ENCODE data around the gene S100Z. TPM values are rescaled to one million over a fixed set of nuclear protein-coding genes. Genes with fewer than 3 reads are reported as not detected.
"Not testable (repeated sequence)": the region's sequence is repeated elsewhere in the genome, so short reads cannot be mapped to it uniquely, and the experiment has no call there.

Gene S100Z
- total and polyA plus RNA-seq, 5 experiments from 2014 or later: not detected

DNA sequence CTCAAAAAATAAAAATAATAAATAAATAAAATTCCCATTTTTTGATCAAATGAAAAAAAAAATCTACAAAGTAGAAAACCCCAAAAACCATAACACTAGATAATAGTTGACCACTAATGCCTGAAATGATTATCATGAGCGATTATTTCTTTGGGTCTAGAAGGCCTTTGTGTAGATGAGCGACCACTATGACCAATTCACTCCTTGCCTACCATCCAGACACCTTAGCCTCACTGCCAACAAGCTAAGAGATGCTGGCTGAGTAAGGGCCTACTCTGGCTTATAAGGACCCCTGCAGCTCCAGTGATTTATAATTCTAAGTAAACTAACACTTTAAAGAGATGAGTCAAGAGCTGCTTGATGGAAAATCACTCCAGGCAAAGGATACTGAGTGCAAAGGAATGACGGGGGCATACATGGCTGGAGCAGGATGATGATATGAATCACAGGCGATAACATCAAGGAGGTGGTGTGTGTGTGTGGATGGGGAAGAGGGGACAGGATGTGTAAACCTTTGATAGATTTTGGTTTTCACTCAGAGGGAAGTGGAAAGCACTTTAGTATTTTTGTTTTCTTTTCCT lies 35.7 kb upstream of the S100Z start:
- peaks cover 2 to 9% (median 6%) of the 10 kb centered on the region in 4 donors for H3K4me1 Mint-ChIP-seq
- no peak for ATAC-seq
- no peak for DNase-seq
- POLR2A ChIA-PET: no interaction called here
- H3K9me3 Mint-ChIP-seq: peaks cover 0 to 9% (median 0%) of the 10 kb centered on the region in 9 donors
- H3K4me3 Mint-ChIP-seq: no peak overlapping the region
- peaks cover 7 to 28% (median 14%) of the 10 kb centered on the region in 5 donors for H3K27me3 Mint-ChIP-seq
- peak overlapping the region in 1 of 10 donors; percentile 9 for H3K27ac Mint-ChIP-seq
- no peaks in the 10 kb centered on the region for H3K36me3 Mint-ChIP-seq

- Mint-ChIP-seq H3K36me3 (no peaks in the 10 kb centered on the region), H3K27ac (no peak overlapping the region), H3K4me1 (peaks cover 3 to 19% (median 17%) of the 10 kb centered on the region in 4 donors), H3K27me3 (peaks cover 7 to 29% (median 14%) of the 10 kb centered on the region in 5 donors), H3K9me3 (peaks cover 0 to 1% (median 0%) of the 10 kb centered on the region in 9 donors), H3K4me3 (peak overlapping the region in 1 of 10 donors; percentile 46)
- no peak for DNase-seq
- POLR2A ChIA-PET: no interaction called here
- ATAC-seq: no peak
Measured at GRCh38 chr5:76816110-76816831, 33.5 kb upstream of the S100Z start.

DNA sequence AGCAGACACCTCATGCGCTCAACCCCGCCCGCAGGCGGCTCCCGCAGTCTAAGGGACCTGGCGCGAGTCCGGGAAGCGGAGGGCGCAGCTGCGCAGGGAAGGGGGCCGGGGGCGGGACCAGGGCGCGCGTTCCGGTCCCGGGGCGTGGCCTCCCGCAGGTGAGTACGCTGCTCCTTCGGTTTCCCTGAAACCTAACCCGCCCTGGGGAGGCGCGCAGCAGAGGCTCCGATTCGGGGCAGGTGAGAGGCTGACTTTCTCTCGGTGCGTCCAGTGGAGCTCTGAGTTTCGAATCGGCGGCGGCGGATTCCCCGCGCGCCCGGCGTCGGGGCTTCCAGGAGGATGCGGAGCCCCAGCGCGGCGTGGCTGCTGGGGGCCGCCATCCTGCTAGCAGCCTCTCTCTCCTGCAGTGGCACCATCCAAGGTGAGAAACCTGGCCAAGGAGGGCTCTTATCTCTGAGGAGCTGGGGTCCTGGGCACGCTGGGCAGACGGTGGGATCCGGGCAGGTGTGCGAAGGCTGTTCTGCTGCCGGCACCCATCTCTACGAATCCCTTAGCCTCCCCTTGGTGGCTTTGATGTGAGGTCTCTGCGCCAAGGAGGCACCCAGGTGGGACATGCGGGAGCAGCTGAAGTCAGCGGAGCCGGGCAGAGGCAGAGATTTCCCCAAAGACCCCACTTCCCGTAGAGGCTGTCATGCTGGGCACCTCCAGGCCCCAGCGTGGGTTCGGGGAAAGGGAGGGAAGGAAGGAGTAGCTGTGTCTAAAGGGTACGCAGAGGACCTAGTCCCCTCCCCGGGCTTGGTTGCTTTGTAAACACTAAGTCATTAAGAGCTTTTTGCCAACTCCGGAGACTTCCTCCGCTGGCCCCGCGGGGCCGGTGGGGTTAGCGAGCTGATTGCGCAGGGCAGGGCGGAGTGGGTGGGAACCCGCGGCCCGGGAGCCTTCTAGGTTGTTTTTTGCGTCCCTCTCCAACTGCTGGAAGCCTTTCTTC lies 30.7 kb upstream of the S100Z start, which contains the start of gene F2RL1:
F2RL1 (plus strand) TSS at position 187 of the 988 bp plus-strand sequence; CDS start at position 340, 153 bp downstream.
- peaks cover 0 to 4% (median 0%) of the 10 kb centered on the region in 9 donors for H3K9me3 Mint-ChIP-seq
- DNase-seq (peak; percentile 9 to 70 (median 35)), ATAC-seq (peak; percentile 73 to 86)
- peaks cover 3 to 4% (median 3%) of the 10 kb centered on the region in 3 donors for H3K36me3 Mint-ChIP-seq
- peak within 1 kb of the TSS; percentile 83 to 91 (median 88) for H3K4me3 Mint-ChIP-seq
- peaks cover 7 to 31% (median 15%) of the 10 kb centered on the region in 5 donors for H3K27me3 Mint-ChIP-seq
- peak within 1 kb of the TSS in 7 of 10 donors; percentile 47 to 86 (median 71) for H3K27ac Mint-ChIP-seq
- H3K4me1 Mint-ChIP-seq: peaks cover 3 to 19% (median 18%) of the 10 kb centered on the region in 4 donors
- POLR2A ChIA-PET: interaction anchor here (0.5 to 1.0 kb wide), 2 partner anchors 211 to 577 kb away, joined by 3 to 4 read pairs; partner anchors contain the start of gene AGGF1

DNA sequence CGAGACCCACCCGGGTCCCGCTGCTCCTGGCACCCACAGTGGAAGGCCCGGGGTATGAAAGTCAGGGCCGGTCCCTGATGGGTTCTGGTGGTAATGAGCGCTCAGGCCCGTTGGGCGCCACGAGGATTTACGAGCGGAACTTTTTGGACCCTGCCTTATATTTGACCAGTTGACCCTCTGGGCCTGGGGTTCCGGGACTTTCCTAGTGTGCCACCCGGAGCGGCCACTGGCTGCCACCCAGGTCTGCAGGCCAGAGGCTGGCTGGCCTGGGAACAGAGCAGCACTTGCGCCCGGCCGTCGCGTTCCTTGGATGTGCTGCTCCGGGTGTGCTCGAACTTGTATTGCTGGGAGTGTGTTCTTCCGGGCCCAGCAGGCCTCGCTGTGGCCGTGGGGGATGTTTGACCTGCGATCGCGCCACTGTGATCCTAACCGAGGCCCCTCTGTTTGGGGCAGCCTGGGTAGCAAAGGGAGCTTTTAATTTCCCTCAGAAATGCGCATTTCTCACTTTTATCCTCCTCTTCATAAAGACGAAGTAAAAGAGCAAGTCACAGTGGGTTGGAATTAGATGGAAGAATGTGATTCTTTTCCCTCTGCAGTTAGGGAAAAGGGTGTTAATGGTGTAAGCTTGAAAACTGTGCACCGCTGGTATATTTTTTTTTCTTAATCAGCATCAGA lies 29.8 kb upstream of the S100Z start:
- H3K27me3 Mint-ChIP-seq: peaks cover 7 to 29% (median 14%) of the 10 kb centered on the region in 5 donors
- peak overlapping the region in 4 of 10 donors; percentile 44 to 72 (median 71) for H3K27ac Mint-ChIP-seq
- DNase-seq: no peak
- H3K4me3 Mint-ChIP-seq: peak overlapping the region; percentile 83 to 91 (median 88)
- H3K36me3 Mint-ChIP-seq: peaks cover 3 to 8% (median 5%) of the 10 kb centered on the region in 3 donors
- peaks cover 0 to 4% (median 0%) of the 10 kb centered on the region in 9 donors for H3K9me3 Mint-ChIP-seq
- POLR2A ChIA-PET: interaction anchor here (1.0 kb wide), 1 partner anchor 210 kb away, joined by 3 read pairs; the partner anchor contains the start of gene AGGF1
- H3K4me1 Mint-ChIP-seq: peaks cover 3 to 19% (median 18%) of the 10 kb centered on the region in 4 donors
- no peak for ATAC-seq

GRCh38 chr5:76820526-76820890 lies 29.3 kb upstream of the S100Z start:
- Mint-ChIP-seq H3K36me3 (peaks cover 3 to 8% (median 5%) of the 10 kb centered on the region in 3 donors), H3K9me3 (peaks cover 0 to 5% (median 0%) of the 10 kb centered on the region in 9 donors), H3K4me1 (peaks cover 3 to 19% (median 18%) of the 10 kb centered on the region in 4 donors), H3K27ac (peak overlapping the region in 3 of 10 donors; percentile 52 to 72 (median 71)), H3K27me3 (peaks cover 7 to 28% (median 10%) of the 10 kb centered on the region in 5 donors), H3K4me3 (peak overlapping the region; percentile 83 to 91 (median 88))
- POLR2A ChIA-PET: interaction anchor here (1.0 kb wide), 1 partner anchor 210 kb away, joined by 3 read pairs; the partner anchor contains the start of gene AGGF1
- DNase-seq: no peak
- ATAC-seq: no peak

DNA sequence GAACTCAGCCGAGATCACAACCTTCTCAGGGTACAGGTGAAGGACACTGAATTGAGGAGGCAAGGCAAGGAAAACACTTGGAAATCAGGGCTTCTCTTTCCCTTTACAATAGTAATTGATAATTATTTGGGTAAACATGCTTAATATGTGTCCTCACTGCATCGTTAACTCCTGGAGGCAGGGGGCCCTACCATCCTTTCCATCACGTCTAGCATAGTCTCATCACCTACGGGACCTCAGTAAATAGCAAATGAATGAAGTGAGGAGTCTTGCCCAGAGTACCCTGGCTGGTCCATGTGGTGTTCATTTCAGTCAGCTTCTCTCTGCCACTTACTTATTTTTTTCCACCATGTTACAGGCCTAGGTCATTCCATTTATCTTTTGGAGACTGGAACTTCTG lies 28.7 kb upstream of the S100Z start:
- H3K4me1 Mint-ChIP-seq: peaks cover 3 to 19% (median 18%) of the 10 kb centered on the region in 4 donors
- H3K36me3 Mint-ChIP-seq: peaks cover 3 to 8% (median 5%) of the 10 kb centered on the region in 3 donors
- H3K27me3 Mint-ChIP-seq: peaks cover 3 to 27% (median 7%) of the 10 kb centered on the region in 5 donors
- ATAC-seq: no peak
- peak overlapping the region in 8 of 10 donors; percentile 31 to 91 (median 87) for H3K4me3 Mint-ChIP-seq
- H3K27ac Mint-ChIP-seq: no peak overlapping the region
- peaks cover 0 to 6% (median 0%) of the 10 kb centered on the region in 9 donors for H3K9me3 Mint-ChIP-seq
- POLR2A ChIA-PET: interaction anchor here (0.7 kb wide), 1 partner anchor 126 kb away, joined by 5 read pairs; no protein-coding TSS in a partner anchor
- DNase-seq: no peak

DNA sequence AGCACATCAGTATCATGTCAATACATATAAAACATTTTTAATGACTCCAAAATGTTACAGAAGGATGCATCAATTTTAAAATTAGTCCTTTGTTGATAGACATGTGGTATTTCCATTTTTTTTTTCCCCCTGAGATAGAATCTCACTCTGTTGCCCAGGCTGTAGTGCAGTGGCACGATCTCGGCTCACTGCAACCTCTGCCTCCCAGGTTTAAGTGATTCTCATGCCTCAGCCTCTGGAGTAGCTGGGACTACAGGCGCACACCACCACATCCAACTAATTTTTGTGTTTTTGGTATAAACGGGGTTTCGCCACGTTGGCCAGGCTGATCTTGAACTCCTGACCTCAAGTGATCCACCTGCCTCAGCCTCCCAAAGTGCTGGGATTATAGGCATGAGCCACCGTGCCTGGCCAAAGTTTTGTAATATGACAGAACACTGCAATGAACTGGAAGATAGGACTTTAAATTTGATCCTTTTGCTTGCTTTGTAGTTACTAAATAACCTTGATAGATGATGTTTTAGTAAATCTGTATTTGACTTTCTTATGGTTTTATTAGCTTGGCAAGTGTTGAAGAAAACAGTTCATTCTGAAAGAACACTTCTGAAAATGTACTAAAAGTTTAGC lies 27.6 kb upstream of the S100Z start:
- not testable (repeated sequence) for DNase-seq, H3K4me3 Mint-ChIP-seq, ATAC-seq, H3K9me3 Mint-ChIP-seq, H3K36me3 Mint-ChIP-seq
- POLR2A ChIA-PET: interaction anchor here (0.7 kb wide), 1 partner anchor 127 kb away, joined by 5 read pairs; no protein-coding TSS in a partner anchor
- peaks cover 3 to 19% (median 18%) of the 10 kb centered on the region in 4 donors for H3K4me1 Mint-ChIP-seq
- peaks cover 0 to 18% (median 6%) of the 10 kb centered on the region in 5 donors for H3K27me3 Mint-ChIP-seq
- peak overlapping the region in 1 of 10 donors; percentile 9 for H3K27ac Mint-ChIP-seq

- H3K36me3 Mint-ChIP-seq, H3K4me3 Mint-ChIP-seq, POLR2A ChIA-PET, H3K27me3 Mint-ChIP-seq, ATAC-seq, H3K4me1 Mint-ChIP-seq, H3K9me3 Mint-ChIP-seq, DNase-seq, H3K27ac Mint-ChIP-seq: not testable (repeated sequence)
Measured at GRCh38 chr5:76826416-76826815, 23.4 kb upstream of the S100Z start.

DNA sequence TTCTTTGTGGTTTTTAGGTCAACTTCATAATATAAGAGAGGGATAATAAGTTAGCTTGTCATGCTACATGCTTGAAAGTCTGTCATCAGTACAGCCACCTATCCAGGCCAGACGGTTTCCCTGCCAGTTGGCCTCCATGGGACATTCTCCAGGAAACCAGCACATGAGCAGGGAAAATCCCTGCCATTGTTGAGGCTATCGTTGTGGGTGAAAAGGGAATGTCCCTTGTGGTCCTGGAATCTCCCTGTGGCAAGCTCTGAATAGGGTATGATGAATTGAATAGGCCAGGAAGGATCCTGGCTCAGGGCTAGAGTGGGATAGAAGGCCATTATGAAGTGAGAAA lies 18.7 kb upstream of the S100Z start:
- ATAC-seq: no peak

DNA sequence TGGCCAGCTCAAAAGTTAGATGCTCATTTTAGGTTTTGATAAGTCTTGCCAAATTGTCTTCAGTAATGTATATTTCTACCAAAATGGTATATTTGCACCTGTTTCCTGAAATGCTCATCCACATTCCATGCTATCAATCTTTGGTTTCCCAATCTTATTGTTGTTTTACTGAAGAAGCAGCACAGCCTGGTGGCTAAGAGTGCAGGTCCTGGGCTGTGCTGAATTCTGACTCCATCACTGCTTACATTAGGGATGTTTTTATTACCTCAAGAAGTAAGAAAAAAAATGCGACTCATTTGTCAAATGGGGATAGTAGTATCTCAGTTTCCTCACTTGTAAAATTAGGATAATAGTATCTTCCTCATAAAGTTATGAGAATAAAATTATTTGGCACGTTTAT lies 13.6 kb upstream of the S100Z start:
- H3K4me1 Mint-ChIP-seq: no peaks in the 10 kb centered on the region
- no peaks in the 10 kb centered on the region for H3K27me3 Mint-ChIP-seq
- POLR2A ChIA-PET: no interaction called here
- no peaks in the 10 kb centered on the region for H3K9me3 Mint-ChIP-seq
- ATAC-seq: no peak
- H3K27ac Mint-ChIP-seq: no peak overlapping the region
- H3K4me3 Mint-ChIP-seq: no peak overlapping the region
- H3K36me3 Mint-ChIP-seq: peaks cover 0 to 13% (median 10%) of the 10 kb centered on the region in 3 donors
- no peak for DNase-seq

More for the DNA sequence above, 18.7 kb upstream of the S100Z start:
- POLR2A ChIA-PET: no interaction called here
- Mint-ChIP-seq H3K27me3 (no peaks in the 10 kb centered on the region), H3K4me3 (no peak overlapping the region), H3K36me3 (peaks cover 0 to 13% (median 10%) of the 10 kb centered on the region in 3 donors), H3K9me3 (no peaks in the 10 kb centered on the region), H3K27ac (no peak overlapping the region), H3K4me1 (no peaks in the 10 kb centered on the region)
- no peak for DNase-seq

GRCh38 chr5:76836585-76836984 lies 13.2 kb upstream of the S100Z start:
- no peak for DNase-seq
- Mint-ChIP-seq H3K9me3 (no peaks in the 10 kb centered on the region), H3K27me3 (no peaks in the 10 kb centered on the region), H3K27ac (no peak overlapping the region), H3K4me1 (no peaks in the 10 kb centered on the region), H3K4me3 (no peak overlapping the region), H3K36me3 (peaks cover 0 to 13% (median 10%) of the 10 kb centered on the region in 3 donors)
- no peak for ATAC-seq
- POLR2A ChIA-PET: no interaction called here

Data from naive thymus-derived CD8-positive, alpha-beta T cell (primary cell).